Upper lobe of right lung (tissue), 1 donor: ENCODE data around the gene PHLPP1. TPM values are rescaled to one million over a fixed set of nuclear protein-coding genes. Genes with fewer than 3 reads are reported as not detected.

Experiments
- ATAC-seq: fragments of 200-7000 bp; cut with Tn5 transposase; one replicate; pipeline ENCODE4 v1.9.1; 2020; ENCODE audit warnings: mild to moderate bottlenecking, moderate library complexity
- DNase-seq: peaks from one replicate; pipeline ENCODE4 v3.0.0-alpha.2; 2020
- H3K27ac ChIP-seq: fragments of 200-600 bp; one replicate; pipeline ENCODE4 v1.8.0; 2022
- H3K27me3 ChIP-seq: fragments of 200-600 bp; one replicate; pipeline ENCODE4 v1.8.0; 2022; ENCODE audit warnings: mild to moderate bottlenecking
- H3K36me3 ChIP-seq: fragments of 200-600 bp; one replicate; pipeline ENCODE4 v1.8.0; 2022
- H3K4me1 ChIP-seq: fragments of 200-600 bp; one replicate; pipeline ENCODE4 v1.8.0; 2022
- H3K4me3 ChIP-seq: fragments of 200-600 bp; one replicate; pipeline ENCODE4 v1.8.0; 2022; ENCODE audit warnings: mild to moderate bottlenecking
- H3K9me3 ChIP-seq: fragments of 200-600 bp; one replicate; pipeline ENCODE4 v1.8.0; 2022
- CTCF ChIP-seq: fragments of 200-600 bp; IDR thresholded peaks from one replicate; pipeline ENCODE4 v1.8.0; 2022; ENCODE audit warnings: antibody characterized with exemption
- intact Hi-C: fragments of 100-400 bp; cut with DNase I; formaldehyde crosslinking; loops from one replicate; pipeline ENCODE4 v1.11.0; 2022
- total RNA-seq: library from RNA; stranded (reverse); fragmentation: NEBNext Ultra II Directional; extraction: Animal tissue kit (Norgen Biotek cat#: 25700); gene quantifications from one replicate; pipeline ENCODE4 v1.2.1, GENCODE V29; 2021
- donor health status: DM: no; HTN: yes; CAD: no; lungs with severe emphysema.

PHLPP1 gene
- total RNA-seq, 1 donor from 2014 or later: 11.9 TPM

- no peaks in the 10 kb centered on the region for H3K27me3 ChIP-seq
- no peaks in the 10 kb centered on the region for H3K9me3 ChIP-seq
- H3K27ac ChIP-seq: no peak overlapping the region
- DNase-seq (no peak), ATAC-seq (no peak)
- no peak overlapping the region for H3K4me3 ChIP-seq
- intact Hi-C loops: no loop called here
- no peaks in the 10 kb centered on the region for H3K4me1 ChIP-seq
- no peaks in the 10 kb centered on the region for H3K36me3 ChIP-seq
- no peak for TF ChIP-seq CTCF
Measured at GRCh38 chr18:62914871-62915392, 199.6 kb downstream of the PHLPP1 start.

GRCh38 chr18:62918361-62918760, 203.0 kb downstream of the PHLPP1 start:
- ATAC-seq: no peak
- TF ChIP-seq CTCF: no peak
- Histone ChIP-seq H3K36me3 (no peaks in the 10 kb centered on the region), H3K9me3 (no peaks in the 10 kb centered on the region), H3K4me1 (no peaks in the 10 kb centered on the region), H3K4me3 (no peak overlapping the region), H3K27ac (no peak overlapping the region), H3K27me3 (no peaks in the 10 kb centered on the region)
- DNase-seq: no peak
- intact Hi-C loops: no loop called here

GRCh38 chr18:62919109-62919838, 203.9 kb downstream of the PHLPP1 start:
- no peak for TF ChIP-seq CTCF
- DNase-seq (no peak), ATAC-seq (no peak)
- no peak overlapping the region for H3K27ac ChIP-seq
- no peaks in the 10 kb centered on the region for H3K27me3 ChIP-seq
- H3K4me3 ChIP-seq: no peak overlapping the region
- no peaks in the 10 kb centered on the region for H3K36me3 ChIP-seq
- intact Hi-C loops: no loop called here
- H3K4me1 ChIP-seq: no peaks in the 10 kb centered on the region
- no peaks in the 10 kb centered on the region for H3K9me3 ChIP-seq

- ATAC-seq (no peak), DNase-seq (no peak)
- intact Hi-C loops: no loop called here
- no peaks in the 10 kb centered on the region for H3K27me3 ChIP-seq
- H3K4me1 ChIP-seq: no peaks in the 10 kb centered on the region
- no peaks in the 10 kb centered on the region for H3K36me3 ChIP-seq
- no peaks in the 10 kb centered on the region for H3K9me3 ChIP-seq
- no peak overlapping the region for H3K4me3 ChIP-seq
- TF ChIP-seq CTCF: no peak
- H3K27ac ChIP-seq: no peak overlapping the region
Measured at GRCh38 chr18:62925031-62925688, 209.8 kb downstream of the PHLPP1 start.

GRCh38 chr18:62928326-62928725, 213.0 kb downstream of the PHLPP1 start:
- DNase-seq: no peak
- no peak for ATAC-seq
- Histone ChIP-seq H3K9me3 (no peaks in the 10 kb centered on the region), H3K4me3 (no peak overlapping the region), H3K4me1 (no peaks in the 10 kb centered on the region), H3K27ac (no peak overlapping the region), H3K27me3 (no peaks in the 10 kb centered on the region), H3K36me3 (no peaks in the 10 kb centered on the region)
- TF ChIP-seq CTCF: no peak
- intact Hi-C loops: no loop called here
